Progenitor cell of endocrine pancreas (in vitro differentiated cells): Measurements from ENCODE around the gene SFT2D2. TPM values are rescaled to one million over a fixed set of nuclear protein-coding genes. Genes with fewer than 3 reads are reported as not detected.

Source experiments
- DNase-seq: peaks from one replicate; pipeline ENCODE4 v3.0.0; 2021; ENCODE audit warnings: low spot score; ENCODE audit not compliant: unreplicated experiment
- H3K27ac Mint-ChIP-seq: 2 replicates; pipeline ENCODE4 v1.8.0; 2021; ENCODE audit warnings: mild to moderate bottlenecking, moderate library complexity, mixed read lengths
- H3K27me3 Mint-ChIP-seq: 2 replicates; pipeline ENCODE4 v1.8.0; 2021; ENCODE audit warnings: mixed read lengths
- H3K36me3 Mint-ChIP-seq: 2 replicates; pipeline ENCODE4 v1.8.0; 2022; ENCODE audit warnings: mixed read lengths; ENCODE audit not compliant: insufficient read depth
- H3K4me1 Mint-ChIP-seq: 2 replicates; pipeline ENCODE4 v1.8.0; 2021; ENCODE audit warnings: low read depth, mixed read lengths
- H3K4me3 Mint-ChIP-seq: 2 replicates; pipeline ENCODE4 v1.8.0; 2021; ENCODE audit warnings: low read depth, mild to moderate bottlenecking, moderate library complexity, mixed read lengths
- H3K9me3 Mint-ChIP-seq: 2 replicates; pipeline ENCODE4 v1.8.0; 2021; ENCODE audit warnings: low read depth, mixed read lengths
- total RNA-seq: library from RNA; stranded (reverse); gene quantifications from 2 replicates; pipeline ENCODE4 v1.2.1, GENCODE V29; 2021
- TF ChIP-seq, protein P1 (sequence below): fragments of 200-600 bp; sonication (generic); IDR thresholded peaks from one replicate; pipeline ENCODE4 v1.5.0; 2021; ENCODE audit warnings: antibody characterized with exemption, mild to moderate bottlenecking; ENCODE audit not compliant: unreplicated experiment

The SFT2D2 gene
- total RNA-seq, 1 donor from 2014 or later: 58.7 TPM

DNA sequence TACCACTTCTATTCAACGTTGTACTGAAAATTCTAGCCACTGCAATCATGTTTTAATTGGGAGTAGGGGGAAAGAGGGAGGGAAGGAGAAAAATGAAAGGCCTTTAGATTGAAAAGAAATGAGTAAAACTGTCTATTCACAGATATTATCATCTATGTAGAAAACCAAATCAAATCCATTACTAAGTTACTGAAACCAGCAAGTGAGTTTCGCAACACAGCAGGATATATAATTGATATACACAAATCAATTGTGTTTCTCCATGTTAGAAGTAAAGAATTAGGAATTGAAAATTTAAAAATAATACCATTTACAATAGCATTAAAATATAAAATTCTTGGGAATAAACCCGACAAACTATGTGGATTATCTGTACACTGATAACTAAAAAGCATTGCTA is 19.2 kb downstream of the SFT2D2 start:
- no peak overlapping the region for H3K4me3 Mint-ChIP-seq
- TF ChIP-seq, protein P1, sequence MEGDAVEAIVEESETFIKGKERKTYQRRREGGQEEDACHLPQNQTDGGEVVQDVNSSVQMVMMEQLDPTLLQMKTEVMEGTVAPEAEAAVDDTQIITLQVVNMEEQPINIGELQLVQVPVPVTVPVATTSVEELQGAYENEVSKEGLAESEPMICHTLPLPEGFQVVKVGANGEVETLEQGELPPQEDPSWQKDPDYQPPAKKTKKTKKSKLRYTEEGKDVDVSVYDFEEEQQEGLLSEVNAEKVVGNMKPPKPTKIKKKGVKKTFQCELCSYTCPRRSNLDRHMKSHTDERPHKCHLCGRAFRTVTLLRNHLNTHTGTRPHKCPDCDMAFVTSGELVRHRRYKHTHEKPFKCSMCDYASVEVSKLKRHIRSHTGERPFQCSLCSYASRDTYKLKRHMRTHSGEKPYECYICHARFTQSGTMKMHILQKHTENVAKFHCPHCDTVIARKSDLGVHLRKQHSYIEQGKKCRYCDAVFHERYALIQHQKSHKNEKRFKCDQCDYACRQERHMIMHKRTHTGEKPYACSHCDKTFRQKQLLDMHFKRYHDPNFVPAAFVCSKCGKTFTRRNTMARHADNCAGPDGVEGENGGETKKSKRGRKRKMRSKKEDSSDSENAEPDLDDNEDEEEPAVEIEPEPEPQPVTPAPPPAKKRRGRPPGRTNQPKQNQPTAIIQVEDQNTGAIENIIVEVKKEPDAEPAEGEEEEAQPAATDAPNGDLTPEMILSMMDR: no peak
- no peak overlapping the region for H3K27ac Mint-ChIP-seq
- H3K36me3 Mint-ChIP-seq: peaks cover 60% of the 10 kb centered on the region
- peaks cover 21% of the 10 kb centered on the region for H3K4me1 Mint-ChIP-seq
- no peaks in the 10 kb centered on the region for H3K27me3 Mint-ChIP-seq
- no peaks in the 10 kb centered on the region for H3K9me3 Mint-ChIP-seq
- no peak for DNase-seq

DNA sequence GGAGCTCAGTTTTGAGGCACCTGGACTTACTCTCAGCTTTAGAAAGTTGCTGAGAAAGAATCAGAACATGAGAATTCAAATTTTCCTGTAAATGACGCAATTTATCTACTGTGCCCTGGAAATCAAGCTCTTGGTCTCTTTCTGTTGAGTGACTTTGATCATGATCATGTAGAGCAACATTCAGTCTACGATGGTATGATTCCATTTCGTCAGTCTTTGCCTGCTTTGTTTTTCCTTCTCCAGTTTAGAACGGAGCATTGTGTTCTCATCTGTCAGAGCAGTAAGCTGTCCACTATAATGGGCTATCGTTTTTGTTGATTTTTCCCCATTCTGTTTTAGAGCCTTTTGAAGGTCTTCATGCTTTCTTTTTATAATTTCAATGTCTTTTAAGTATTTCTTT is 20.7 kb downstream of the SFT2D2 start:
- peaks cover 56% of the 10 kb centered on the region for H3K36me3 Mint-ChIP-seq
- TF ChIP-seq, protein P1: no peak

DNA sequence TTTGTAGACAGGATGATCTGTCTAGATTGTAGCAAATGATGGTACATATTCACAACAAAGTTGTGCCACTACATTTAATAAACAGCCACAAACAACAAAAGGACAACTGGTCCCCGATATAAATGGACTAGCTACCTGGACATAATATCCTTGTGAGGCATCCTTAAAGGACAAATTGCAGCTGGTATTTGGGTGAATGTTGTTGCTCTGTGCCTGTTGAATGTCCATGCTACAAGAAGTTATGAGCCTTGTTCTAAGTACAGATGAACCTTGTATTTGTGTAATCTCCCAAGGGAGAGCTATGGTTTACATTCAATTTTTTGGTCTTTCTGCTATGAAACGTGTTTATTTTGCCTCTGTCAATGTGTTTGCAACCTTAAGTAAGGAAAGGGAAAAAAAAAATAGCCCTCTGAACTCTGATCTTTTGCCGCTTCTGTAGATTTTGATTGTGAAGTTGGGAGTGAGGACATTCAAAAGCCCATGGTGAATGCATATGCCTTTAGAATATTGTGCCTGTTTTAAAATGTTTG is 26.5 kb downstream of the SFT2D2 start:
- Mint-ChIP-seq H3K4me3 (no peak overlapping the region), H3K27ac (no peak overlapping the region), H3K36me3 (peaks cover 49% of the 10 kb centered on the region), H3K9me3 (peaks cover 18% of the 10 kb centered on the region), H3K4me1 (peaks cover 4% of the 10 kb centered on the region), H3K27me3 (no peaks in the 10 kb centered on the region)
- no peak for DNase-seq
- TF ChIP-seq, protein P1: no peak

More for the DNA sequence above, 20.7 kb downstream of the SFT2D2 start:
- no peak for DNase-seq
- H3K27ac Mint-ChIP-seq: no peak overlapping the region
- no peak overlapping the region for H3K4me3 Mint-ChIP-seq
- H3K4me1 Mint-ChIP-seq: peaks cover 22% of the 10 kb centered on the region
- no peaks in the 10 kb centered on the region for H3K9me3 Mint-ChIP-seq
- H3K27me3 Mint-ChIP-seq: no peaks in the 10 kb centered on the region

DNA sequence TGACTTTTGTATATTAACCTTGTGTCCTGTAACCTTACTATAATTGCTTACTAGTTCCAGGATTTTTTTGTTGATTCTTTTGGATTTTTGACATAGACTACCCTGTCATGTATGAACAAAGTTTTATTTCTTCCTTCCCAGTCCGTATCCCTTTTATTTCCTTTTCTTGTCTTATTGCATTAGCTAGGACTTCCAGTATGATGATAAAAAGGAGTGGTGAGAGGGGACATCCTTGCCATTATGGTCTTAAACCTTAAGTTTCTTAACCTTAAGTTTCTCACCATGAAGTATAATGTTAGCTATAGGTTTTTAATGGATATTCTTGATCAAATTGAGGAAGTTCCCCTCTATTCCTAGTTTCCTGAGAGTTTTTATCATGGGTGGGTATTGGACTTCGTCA is 30.4 kb downstream of the SFT2D2 start:
- H3K4me3 Mint-ChIP-seq: no peak overlapping the region
- peaks cover 41% of the 10 kb centered on the region for H3K36me3 Mint-ChIP-seq
- no peaks in the 10 kb centered on the region for H3K27me3 Mint-ChIP-seq

DNA sequence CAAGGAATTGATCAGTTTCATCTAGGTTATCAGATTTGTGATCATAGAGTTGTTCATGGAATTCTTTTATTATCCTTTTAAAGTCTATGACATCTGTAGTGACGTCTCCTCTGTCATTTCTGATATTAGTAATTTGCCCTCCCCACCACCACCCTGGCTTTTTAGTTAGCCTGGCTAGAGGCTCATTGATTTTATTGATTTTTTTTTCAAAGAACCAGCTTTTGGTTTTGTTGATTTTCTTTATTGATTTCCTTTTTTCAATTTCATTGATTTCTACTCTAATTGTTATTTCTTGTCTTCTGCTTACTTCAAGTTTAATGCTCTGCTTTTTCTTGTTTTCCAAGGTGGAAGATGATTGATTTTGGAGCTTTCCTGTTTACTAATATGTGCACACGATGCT is 31.6 kb downstream of the SFT2D2 start:
- DNase-seq: no peak
- Mint-ChIP-seq H3K4me1 (no peaks in the 10 kb centered on the region), H3K27me3 (no peaks in the 10 kb centered on the region), H3K9me3 (peaks cover 24% of the 10 kb centered on the region), H3K4me3 (no peak overlapping the region), H3K27ac (no peak overlapping the region), H3K36me3 (peaks cover 40% of the 10 kb centered on the region)
- TF ChIP-seq, protein P1: no peak

More for the DNA sequence above, 30.4 kb downstream of the SFT2D2 start:
- no peak overlapping the region for H3K27ac Mint-ChIP-seq
- DNase-seq: no peak
- TF ChIP-seq, protein P1: no peak
- no peaks in the 10 kb centered on the region for H3K4me1 Mint-ChIP-seq
- peaks cover 24% of the 10 kb centered on the region for H3K9me3 Mint-ChIP-seq
